ENCODE measurements around the gene SFMBT2.
"Not testable (repeated sequence)": the region's sequence is repeated elsewhere in the genome, so short reads cannot be mapped to it uniquely, and the experiment has no call there.

The SFMBT2 gene

DNA sequence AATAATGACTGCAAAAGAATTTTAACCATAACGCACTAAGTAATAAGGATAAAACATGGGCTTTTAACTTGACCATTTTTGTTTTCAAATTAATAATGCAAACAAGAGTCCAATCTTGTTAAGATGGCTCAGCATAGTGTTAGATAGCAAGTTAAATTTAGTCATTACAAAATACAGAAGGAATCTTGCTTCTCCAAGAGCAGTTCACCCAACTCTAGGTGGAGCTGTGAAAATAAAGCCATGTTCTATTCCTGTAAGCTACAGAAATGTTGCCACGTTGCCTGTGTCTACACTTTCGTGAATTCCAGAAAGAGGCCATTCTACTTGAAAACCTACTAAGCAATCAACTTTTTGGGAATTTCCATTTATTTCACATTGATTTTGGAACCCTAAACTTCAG lies 191.9 kb downstream of the SFMBT2 start:
- no peak for DNase-seq (ENCODE audit: low spot score)

DNA sequence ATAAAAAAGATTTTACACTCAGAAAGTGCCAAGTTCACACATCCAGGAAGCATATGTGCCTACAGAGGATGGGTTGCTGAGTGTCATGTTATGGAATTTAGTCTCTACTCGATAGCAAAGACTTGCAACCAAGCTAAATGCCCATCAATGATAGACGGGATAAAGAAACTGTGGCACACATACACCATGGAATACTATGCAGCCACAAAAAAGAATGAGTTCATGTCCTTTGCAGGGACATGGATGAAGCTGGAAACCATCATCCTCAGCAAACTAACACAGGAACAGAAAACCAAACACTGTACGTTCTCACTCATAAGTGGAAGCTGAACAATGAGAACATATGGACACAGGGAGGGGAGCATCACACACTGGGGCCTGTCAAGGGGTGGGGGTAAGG lies 198.1 kb downstream of the SFMBT2 start:
- DNase-seq (ENCODE audit: low spot score) = not testable (repeated sequence)

DNA sequence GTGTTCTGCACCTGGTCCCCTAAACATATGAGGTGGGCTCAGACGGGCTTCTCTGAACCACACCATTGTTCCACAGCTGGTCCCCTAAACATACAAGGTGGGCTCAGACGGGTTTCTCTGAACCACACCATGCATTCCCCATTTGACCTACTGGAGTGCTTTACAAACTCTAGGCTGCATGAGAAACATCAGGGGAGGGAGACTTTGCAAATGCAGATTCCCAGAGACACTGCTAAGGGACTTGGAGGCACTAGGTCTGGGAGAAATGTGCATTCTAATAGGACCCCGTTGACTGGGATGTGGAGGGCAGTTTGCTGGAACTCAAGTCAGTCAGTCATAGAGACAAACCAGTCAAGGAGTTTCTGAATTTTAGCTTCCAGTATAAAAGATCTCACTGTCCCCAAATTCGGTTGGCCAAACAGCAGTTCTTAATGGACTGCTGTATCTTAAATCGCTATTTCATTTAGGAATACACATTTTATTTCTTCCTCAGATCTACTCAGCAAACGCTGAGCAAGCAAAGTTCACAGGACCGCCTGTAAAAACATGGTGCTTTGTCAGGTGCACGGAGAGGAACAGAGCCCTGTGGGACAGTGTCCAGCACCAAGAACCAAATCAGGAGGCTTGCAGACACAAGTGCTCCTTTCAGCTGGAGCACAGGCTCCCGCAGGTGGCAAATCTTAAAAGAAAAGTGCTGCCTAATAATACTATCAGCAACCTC lies 198.8 kb downstream of the SFMBT2 start:
- DNase-seq (ENCODE audit: low spot score) = no peak

DNA sequence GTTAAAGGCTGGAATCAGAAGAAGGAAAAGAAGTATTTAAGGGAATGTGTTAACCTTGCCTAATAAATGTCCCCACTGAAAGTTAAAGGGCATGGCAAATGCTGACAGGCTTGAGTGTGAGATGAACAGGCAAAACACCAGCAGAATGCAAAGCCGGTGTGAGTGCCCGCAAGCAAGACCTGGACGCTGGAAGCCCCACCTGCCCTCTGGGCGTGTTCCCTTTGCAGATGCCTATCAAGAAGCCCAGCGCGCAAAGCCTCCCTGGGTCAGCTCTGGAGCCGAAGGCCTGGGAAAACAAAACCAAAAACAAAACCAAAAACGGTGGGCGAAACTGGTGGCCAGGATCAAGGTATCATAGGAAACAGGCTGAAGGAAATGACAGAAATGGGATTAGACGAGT lies 200.3 kb downstream of the SFMBT2 start:
- no peak for DNase-seq (ENCODE audit: low spot score)

DNA sequence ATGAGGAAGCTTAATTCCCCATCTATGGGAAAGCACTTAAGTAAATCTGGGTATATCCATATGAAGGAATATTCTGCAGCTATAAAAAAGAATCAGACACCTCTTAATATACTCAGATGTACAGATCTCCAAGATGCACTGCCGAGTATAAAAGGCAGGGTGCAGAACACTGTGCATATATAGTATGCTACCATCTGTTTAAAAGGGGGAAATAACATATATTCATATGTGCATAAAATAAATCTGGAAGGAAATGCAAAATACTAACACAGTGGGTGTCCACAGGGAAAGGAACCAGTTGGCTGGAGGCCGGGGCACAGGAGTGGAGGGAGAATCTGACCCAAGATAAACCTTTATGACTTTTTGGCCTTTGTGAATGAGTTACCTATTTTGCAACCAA lies 201.4 kb downstream of the SFMBT2 start:
- no peak for DNase-seq (ENCODE audit: low spot score)

DNA sequence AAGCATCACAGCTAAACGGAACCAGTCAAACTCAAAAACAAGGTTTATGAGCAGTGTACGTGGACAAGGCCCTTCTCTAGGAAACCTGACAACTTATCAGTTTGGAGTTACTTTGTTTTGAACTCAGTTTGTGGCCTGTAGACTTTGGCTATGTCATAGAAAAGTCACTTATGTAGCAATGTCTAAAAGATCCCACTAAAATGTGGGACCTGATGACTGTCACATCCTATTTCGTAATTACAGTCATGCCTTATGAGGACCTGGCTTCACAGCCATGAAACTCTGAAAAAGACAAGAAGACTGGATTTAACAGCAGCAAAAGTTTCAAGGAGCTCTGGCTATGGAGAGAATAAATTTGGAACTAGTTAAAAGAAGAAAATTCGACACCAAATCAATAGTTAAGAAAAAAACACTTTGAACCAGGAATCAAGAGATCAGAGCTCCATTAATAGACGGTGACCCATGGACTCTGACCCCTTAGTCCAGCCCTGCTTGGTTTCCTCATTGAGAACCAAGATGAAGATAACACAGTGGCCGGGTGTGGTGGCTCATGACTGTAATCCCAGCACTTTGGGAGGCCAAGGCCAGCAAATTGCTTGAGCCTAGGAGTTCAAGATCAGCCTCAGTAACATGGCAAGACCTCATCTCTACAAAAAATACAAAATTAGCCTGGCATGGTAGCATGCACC lies 204.3 kb downstream of the SFMBT2 start:
- no peak for DNase-seq (ENCODE audit: low spot score)

DNA sequence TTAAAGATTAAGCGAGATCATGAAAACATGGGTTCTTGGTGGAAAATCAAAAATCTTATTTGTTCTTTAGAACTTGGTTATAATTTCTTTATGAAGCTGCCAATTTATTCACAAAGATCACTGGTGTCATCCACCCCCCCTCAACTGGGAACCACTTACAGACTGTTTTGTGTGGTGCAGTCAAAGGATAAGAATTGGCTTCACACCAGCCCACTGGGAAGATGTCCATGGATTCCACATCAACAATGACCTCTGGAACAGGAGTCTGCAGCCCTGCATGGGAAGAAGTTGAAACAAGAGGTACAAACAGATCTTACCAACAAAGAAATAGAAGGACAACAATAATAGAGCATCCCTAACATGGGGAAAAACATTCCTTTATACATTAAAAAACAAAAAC lies 205.2 kb downstream of the SFMBT2 start:
- no peak for DNase-seq (ENCODE audit: low spot score)

DNA sequence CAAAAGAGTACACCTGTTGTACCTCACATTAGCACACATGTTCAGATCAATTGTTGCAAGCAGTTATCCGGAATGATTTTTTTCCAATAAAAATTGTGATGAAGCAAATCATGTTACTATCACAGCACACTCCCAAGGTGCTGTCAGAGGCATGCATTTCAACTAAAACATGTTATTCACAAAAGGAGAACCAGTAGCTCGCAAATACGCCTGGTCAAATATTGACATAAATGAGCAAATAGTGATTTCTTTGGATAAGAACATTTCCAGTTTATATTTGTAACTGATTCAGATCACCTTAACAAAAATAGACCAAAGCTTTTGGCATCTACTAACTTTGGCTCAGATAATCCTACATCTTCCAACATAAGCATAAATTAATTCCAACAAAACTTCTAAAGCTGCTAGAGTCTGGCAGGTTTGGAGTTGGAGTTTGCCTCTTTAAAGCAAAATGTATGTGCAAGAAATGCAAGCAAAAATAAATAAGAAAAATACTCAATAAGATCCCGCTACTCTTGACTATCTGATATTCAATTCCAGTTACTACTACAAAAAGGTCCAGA lies 208.0 kb downstream of the SFMBT2 start:
- DNase-seq (ENCODE audit: low spot score) = no peak

DNA sequence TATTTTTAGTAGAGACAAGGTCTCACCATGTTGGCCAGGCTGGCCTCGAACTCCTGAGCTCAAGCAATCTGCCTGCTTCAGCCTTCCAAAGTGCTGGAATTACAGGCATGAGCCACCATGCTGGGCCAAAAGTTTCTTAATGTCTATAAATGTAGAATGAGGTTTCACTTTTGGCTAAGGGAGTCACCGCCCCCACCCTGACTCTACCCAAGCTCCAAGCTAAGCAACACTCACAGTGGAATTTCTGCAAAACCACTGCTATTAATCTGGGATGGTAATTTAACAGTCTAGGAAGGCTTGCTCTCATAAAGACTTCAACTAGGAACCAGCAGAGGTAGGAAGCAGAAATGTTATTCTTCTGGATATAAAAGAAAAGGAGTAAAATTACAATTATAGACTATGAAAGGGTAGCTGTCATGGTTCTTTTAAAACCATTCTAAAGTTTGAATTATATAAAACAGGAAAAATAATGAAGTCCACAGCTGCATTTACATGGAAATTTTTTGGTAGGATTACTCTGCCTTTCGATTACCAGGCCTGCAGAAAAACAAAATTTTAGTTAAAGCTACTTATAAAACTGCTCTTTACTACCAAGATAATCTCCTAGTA lies 211.6 kb downstream of the SFMBT2 start:
- no peak for DNase-seq (ENCODE audit: low spot score)

DNA sequence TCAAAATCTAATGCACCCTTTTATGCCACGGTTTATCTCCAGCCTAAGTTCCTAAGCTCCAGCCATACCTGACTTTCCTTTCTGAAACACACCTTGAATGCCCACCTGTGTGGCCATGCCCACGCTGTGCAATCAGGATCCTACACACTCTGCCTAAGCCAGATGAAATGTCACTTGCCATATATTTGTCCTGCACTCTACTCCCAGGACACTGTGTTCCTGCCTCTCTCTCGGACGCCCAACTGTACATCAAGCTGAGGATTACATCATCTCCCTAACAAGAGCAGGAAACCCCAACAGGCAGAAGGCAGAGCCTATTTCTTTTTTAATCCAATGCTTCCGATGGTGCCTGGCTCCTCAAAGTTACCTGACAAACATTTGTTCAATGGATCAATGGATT lies 214.6 kb downstream of the SFMBT2 start:
- no peak for DNase-seq (ENCODE audit: low spot score)

DNA sequence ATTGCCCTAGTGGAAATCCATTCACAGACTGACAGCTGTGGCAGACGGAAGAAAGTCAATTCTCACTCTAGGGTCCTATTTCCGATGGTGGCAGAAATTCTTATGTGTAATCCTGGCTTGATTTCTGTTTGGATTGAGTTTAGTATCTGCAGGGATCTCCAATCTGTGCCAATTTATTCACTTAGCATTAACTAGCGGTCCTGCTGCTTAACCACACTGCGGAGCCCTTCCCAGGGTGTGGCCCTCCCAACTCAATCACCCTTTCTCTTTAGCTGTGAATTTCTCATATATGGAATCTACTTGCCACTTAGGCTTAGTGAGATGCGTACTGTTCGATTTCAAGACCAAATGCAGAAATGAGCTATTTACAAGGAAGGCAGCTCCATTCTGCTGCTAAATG lies 215.7 kb downstream of the SFMBT2 start:
- DNase-seq (ENCODE audit: low spot score) = no peak

DNA sequence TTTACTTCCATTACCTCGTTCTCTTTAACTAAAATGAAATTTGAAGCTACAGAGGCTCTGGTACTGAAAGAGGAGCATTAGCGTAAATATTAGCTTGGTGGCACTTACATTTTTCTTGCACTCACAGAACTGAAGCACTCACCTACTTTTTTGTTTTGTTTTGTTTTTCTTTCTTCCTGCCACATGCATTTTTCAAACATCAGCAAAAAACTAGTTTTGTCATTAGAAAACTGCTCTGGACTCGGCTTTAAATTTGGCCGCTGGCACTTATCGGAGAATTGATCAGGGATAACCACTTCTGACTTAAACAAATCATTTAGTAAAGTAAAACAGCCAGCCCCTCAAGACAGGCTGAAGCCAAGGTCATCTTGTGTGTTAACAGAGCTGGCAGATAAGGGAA lies 216.3 kb downstream of the SFMBT2 start:
- DNase-seq (ENCODE audit: low spot score) = no peak

DNA sequence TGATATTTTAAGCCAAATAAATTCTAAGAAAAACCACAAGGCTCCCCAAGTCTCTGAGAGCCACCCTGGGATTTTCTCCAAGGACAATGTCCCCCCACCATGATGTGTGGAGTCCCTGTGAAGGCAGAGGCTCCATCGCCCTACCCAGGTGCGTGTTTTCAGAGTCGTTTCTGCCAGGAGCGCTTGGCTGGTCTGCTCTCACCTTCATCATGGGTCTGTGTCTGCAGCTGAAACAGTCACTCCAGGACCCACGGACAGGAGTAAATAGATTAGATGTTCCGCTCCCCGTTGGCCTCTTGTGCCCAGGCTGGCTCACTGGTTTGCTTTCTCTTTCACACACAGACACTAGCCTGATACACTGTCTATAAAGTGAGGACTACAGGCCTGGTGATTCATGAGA lies 217.5 kb downstream of the SFMBT2 start:
- no peak for DNase-seq (ENCODE audit: low spot score)

DNA sequence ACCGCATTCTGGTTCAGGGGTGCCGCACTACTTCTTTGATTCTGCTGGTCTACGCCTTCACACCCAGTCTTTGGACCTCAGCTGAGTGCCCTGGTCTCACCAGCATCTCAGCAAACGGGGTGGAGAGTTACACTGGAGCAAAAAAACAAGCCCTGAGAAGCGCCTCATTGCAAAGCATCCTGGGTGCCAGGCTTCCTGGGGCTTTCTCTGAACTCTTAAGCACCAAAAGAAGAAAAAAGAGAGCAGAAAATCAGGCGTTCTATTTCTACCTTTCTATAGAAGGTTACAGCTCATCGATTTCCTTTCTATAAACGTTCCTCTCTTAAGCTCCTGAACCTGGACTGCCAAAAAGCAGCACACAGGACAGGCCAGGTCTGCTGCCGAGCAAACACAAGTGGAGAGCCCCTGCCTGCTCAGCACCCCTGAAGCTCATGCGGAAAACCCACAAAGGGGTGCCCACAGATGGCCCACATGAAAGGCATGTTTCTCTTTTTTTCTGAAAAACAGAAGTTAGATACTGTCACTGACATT lies 217.9 kb downstream of the SFMBT2 start:
- no peak for DNase-seq (ENCODE audit: low spot score)

DNA sequence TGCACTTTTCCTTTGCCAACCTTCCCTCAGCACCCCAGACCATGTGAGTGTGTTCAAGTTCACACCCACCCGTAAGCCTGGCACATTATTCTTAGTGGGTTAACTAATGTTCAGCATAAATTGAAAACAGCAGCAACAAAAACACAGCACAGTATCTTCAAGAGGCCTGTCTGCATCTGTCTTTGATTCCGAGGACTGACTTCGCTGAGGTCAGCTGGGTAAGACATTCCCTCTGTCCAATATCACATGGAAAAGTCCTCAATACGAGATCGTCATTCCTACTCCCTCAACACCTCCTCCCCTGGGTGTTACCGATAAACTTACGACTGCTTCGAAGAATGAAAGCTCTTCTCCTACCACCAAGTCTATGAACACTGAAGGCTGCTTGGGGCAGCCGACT lies 218.8 kb downstream of the SFMBT2 start:
- no peak for DNase-seq (ENCODE audit: low spot score)

DNA sequence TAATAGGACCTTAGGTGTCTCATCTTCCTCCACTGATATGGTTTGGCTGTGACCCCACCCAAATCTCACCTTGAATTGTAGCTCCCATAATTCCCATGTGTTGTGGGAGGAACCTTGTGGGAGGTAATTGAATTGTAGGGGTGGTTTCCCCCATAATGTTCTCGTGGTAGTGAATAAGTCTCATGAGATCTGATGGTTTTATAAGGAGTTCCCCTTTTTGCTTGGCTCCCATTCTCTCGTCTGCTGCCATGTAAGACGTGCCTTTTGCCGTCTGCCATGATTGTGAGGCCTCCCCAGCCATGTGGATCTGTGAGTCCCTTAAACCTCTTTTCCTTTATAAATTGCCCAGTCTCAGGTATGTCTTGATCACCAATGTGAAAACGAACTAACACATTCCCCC lies 220.1 kb downstream of the SFMBT2 start:
- DNase-seq (ENCODE audit: low spot score) = not testable (repeated sequence)

DNA sequence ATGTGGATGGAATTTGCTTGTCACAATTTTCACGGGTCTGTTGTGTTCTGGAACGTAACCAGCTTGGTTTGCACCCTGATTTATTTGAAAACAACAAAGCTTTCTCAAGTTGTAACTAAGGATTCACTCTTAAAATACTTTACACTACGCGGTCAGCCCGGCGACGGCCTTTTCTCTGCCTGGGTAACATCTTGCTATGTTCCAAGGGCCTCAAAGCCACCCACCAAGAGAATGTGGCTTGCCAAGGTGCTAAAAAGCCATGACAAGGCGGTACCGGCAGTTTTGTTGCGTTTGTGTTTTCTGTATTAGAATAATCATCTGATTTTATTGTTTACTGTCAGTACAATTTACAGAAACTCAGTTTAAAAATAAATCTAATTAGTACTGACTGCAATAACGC lies 220.9 kb downstream of the SFMBT2 start:
- DNase-seq (ENCODE audit: low spot score) = no peak

DNA sequence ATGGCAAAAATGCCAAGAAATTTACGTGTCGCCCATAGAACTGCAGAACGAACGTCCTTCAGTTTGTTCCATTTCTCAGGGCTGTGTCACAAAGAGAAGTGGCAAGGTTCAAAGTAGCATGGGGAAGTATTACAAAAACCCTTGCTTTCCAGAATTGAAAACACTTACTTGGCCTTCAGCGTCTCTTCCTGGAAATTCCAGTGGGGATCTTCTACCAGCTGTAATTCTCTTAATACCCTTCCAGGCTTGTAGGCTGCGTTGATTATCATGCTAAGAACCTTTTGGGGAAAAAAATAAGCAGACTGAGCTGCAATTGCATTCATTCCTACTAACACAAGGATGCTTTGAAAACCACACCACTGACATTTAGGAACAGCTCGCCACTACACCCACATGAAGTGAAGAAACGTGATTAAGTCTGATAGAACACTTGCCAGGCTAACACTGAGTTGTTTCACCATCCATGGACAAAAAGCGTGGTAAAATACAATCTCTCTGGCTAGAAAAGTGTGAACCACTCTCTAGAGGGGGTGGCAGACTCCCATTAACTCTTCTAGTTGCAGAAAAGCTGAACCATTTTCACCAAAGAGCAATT lies 222.3 kb downstream of the SFMBT2 start:
- no peak for DNase-seq (ENCODE audit: low spot score)

DNA sequence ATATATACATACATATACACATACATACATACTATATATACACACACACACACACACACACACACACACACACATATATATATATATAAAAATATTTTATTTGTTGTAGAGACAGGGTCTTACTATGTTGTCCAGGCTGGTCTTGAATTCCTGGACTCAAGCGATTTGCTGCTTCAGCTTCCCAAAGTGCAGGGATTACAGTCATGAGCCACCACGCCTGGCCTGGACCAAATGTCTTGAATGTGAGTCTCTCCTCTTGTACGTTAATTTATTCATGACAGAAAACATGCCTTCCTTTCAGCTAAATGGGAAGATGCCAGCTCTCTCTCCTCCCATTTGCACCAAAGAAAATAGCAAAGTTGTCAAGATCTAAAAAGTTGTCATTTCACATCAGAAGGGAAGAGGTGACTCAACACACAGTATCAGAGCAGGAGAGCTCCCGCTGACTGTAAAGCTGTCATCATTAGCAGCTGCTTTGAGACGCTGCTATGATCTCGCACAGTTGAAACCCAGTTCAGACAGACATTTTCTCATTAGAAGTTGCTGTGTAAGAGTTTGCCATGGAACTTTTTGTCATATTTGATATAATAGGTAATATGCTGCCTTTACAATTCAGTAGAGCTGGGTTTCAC lies 224.3 kb downstream of the SFMBT2 start:
- DNase-seq (ENCODE audit: low spot score) = no peak

DNA sequence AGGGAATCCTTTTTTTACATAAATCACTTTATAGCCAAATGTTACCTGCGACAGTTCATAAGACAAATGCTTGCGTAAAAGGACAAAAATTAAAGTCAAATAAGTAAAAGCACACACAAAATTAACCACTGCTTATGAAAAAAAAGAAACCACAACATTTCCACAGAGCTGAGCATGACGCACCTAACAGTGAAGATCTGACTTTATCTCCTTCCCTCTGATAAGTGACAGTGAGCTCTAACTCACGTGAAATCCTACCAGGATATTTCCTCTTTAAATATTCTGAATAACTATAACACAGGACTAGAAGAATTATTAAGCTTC lies 225.5 kb downstream of the SFMBT2 start:
- DNase-seq (ENCODE audit: low spot score) = no peak

DNA sequence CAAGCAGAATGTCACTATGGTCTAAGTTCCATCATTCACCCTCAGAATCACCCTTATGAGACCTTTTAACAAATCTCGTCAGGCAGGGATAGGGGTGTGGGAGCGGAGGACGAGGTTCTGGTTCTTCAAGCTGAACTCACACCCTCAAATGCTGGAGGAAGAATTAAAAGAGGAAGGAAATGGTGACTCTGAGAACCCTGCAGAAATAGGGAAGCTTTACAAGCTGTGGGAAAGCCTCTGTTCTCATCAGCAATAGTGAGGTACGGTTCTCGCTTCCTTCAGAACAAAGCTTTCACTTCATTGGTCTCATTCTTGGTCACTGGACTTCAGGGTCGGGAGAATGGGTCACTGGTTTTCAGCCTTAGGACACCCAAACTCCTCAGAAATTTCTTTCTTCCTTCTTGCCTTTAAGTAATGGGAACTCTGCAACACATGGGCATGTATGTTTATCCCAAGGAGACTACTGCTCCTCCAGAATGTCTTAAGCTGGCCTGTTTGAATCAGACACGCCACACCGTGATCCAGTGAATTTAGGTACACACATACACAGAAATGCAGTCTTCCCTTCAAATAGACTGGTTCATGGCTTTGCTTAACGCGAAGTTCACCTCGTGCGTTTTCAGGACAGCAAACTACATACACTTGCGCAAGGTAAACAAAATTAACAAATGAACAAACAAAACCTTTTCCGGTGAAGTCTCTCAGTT lies 226.0 kb downstream of the SFMBT2 start:
- no peak for DNase-seq (ENCODE audit: low spot score)

DNA sequence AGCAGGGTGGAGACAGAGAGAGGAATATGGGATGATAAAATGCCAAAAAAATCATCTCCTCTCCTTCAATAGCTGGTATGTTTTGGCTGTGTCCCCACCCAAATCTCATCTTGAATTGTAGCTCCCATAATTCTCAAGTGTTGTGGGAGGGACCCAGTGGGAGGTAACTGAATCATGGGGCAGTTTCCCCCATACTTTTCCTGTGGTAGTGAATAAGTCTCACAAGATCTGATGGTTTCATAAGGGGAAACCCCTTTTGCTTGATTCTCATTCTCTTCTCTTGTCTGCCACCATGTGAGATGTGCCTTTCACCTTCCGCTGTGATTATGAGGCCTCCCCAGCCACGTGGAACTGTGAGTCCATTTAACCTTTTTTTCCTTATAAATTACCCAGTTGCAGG lies 226.7 kb downstream of the SFMBT2 start:
- not testable (repeated sequence) for DNase-seq (ENCODE audit: low spot score)
